Measurements from ENCODE around the gene SMC1B. TPM values are rescaled to one million over a fixed set of nuclear protein-coding genes. Genes with fewer than 3 reads are reported as not detected.
A peak's percentile ranks its signal among the peaks of the same experiment; 100 is the strongest.
"Not testable (repeated sequence)": the region's sequence is repeated elsewhere in the genome, so short reads cannot be mapped to it uniquely, and the experiment has no call there.

Gene SMC1B
- total RNA-seq, 4 donors from 2014 or later: 0.13 TPM; not detected in 3

DNA sequence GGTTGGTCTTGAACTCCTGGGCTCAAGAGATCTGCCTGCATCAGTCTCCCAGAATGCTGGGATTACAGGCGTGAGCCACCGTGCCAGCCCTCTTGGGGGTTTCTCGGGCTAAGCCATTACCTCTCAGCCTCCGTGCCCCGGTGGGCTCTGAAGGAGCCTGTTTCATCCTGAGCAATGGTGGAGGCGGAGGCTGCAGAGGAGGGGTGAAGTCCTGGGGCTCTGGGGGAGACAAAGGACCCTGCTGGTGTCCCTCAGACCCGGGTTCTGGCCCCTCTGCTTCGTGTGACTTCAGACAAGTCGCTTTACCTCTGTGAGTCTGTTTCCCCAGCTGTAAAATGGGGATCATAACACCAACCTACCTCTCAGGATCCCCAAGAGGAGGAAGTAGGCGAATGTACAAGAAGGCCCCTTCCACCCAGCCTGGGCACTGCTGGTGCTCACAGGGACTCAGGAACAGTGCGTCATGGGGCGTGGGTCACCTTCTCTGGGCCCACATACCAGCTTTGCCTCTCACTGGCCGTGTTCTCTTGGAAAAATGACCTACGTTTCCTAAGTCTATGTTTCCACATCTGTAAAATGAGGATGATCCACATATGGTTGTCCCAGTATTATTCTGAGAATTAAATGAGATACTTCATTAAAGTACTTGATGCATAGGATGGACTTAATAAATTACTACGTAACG, 36.8 kb upstream of the SMC1B start:
- intact Hi-C loops (cut with DNase I): loop anchor here (5.0 kb wide), 1 partner anchor 52 kb away; the partner anchor contains the start of gene FBLN1
- Histone ChIP-seq H3K9me3 (no peaks in the 10 kb centered on the region), H3K36me3 (no peaks in the 10 kb centered on the region), H3K4me1 (peaks cover 0 to 56% (median 33%) of the 10 kb centered on the region in 4 donors), H3K4me3 (no peak overlapping the region), H3K27ac (replicated peaks in 1 of 4) (peak overlapping the region; percentile 58 to 80 (median 67)), H3K27me3 (peaks cover 0 to 8% (median 0%) of the 10 kb centered on the region in 4 donors)
- 79% methylated on average over 7 of the region's 16 CpGs for WGBS
- no peak for TF ChIP-seq POLR2A (IDR thresholded peaks at IDR 0.05; ENCODE audit: low read depth)
- no peak for TF ChIP-seq EP300 (IDR thresholded peaks at IDR 0.05)
- no peak for TF ChIP-seq POLR2AphosphoS5 (IDR thresholded peaks at IDR 0.05)
- TF ChIP-seq, protein P1, sequence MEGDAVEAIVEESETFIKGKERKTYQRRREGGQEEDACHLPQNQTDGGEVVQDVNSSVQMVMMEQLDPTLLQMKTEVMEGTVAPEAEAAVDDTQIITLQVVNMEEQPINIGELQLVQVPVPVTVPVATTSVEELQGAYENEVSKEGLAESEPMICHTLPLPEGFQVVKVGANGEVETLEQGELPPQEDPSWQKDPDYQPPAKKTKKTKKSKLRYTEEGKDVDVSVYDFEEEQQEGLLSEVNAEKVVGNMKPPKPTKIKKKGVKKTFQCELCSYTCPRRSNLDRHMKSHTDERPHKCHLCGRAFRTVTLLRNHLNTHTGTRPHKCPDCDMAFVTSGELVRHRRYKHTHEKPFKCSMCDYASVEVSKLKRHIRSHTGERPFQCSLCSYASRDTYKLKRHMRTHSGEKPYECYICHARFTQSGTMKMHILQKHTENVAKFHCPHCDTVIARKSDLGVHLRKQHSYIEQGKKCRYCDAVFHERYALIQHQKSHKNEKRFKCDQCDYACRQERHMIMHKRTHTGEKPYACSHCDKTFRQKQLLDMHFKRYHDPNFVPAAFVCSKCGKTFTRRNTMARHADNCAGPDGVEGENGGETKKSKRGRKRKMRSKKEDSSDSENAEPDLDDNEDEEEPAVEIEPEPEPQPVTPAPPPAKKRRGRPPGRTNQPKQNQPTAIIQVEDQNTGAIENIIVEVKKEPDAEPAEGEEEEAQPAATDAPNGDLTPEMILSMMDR (IDR thresholded peaks at IDR 0.05): no peak
- no peak for DNase-seq (ENCODE audit: extremely low spot score)

DNA sequence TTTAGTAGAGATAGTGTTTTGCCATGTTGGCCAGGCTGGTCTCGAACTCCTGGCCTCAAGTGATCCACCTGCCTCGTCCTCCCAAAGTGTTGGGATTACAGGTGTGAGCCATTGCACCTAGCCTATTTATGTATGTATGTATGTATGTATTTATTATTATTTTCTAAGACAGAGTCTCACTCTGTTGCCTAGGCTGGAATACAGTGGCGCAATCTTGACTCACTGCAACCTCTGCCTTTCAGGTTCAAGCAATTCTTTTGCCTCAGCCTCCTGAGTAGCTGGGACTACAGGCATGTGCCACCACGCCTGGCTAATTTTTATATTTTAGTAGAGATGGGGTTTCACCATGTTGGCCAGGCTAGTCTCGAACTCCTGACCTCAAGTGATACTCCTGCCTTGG, 36.0 kb upstream of the SMC1B start:
- peak overlapping the region in 3 of 4 donors; percentile 58 to 80 (median 70) for H3K27ac ChIP-seq (replicated peaks in 1 of 4)

DNA sequence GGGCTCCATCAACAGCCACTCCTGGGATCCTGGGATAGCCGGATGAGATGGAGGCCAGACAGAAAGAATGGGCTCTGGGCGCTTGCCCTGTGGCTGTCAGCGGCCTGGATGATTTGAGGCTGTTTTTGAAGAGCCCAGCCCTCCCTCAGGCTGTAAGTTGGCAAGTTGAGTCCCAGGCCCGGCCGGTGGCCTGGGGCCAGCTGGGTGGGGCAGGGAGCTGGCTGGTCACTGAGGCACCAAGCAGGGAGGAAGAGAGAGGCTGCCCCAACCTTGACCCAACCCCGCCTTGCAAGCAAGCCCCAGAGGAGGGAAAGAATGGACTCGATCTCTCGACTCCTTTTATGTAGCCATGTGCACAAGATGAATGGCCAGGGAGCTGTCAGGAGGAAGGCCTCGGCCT, 35.0 kb upstream of the SMC1B start:
- H3K36me3 ChIP-seq: no peaks in the 10 kb centered on the region
- intact Hi-C loops (cut with DNase I): no loop called here
- H3K27ac ChIP-seq (replicated peaks in 1 of 4): peak overlapping the region in 2 of 4 donors; percentile 19 to 80
- peaks cover 0 to 56% (median 33%) of the 10 kb centered on the region in 4 donors for H3K4me1 ChIP-seq
- DNase-seq (ENCODE audit: extremely low spot score): peak; percentile 95
- no peak overlapping the region for H3K4me3 ChIP-seq
- no peaks in the 10 kb centered on the region for H3K9me3 ChIP-seq
- H3K27me3 ChIP-seq: peaks cover 0 to 8% (median 0%) of the 10 kb centered on the region in 4 donors
- WGBS: 93% methylated on average over 7 of the region's 9 CpGs
- TF ChIP-seq POLR2A (IDR thresholded peaks at IDR 0.05; ENCODE audit: low read depth): no peak
- TF ChIP-seq EP300 (IDR thresholded peaks at IDR 0.05): no peak
- TF ChIP-seq, protein P1 (IDR thresholded peaks at IDR 0.05): no peak
- TF ChIP-seq POLR2AphosphoS5 (IDR thresholded peaks at IDR 0.05): peak; percentile 13 to 25

More for the DNA sequence above, 36.0 kb upstream of the SMC1B start:
- WGBS: 94% methylated on average over 5 of the region's 5 CpGs
- H3K36me3 ChIP-seq; intact Hi-C loops (cut with DNase I); DNase-seq (ENCODE audit: extremely low spot score); H3K27me3 ChIP-seq; H3K4me3 ChIP-seq; H3K9me3 ChIP-seq: not testable (repeated sequence)
- H3K4me1 ChIP-seq: peaks cover 0 to 56% (median 33%) of the 10 kb centered on the region in 4 donors

DNA sequence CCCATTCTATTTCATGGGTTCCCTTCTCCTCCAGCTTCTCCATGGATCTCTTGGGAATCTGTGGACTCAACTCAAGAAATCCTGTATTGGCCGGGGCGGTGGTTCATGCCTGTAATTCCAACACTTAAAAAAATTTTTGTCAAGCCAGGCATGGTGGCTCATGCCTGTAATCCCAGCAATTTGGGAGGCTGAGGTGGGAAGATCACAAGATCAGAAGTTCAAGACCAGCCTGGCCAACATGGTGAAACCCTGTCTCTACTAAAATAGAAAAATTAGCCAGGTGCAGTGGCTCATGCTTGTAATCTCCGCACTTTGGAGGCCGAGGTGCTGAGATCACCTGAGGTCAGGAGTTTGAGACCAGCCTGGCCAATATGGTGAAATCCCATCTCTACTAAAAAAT, 34.2 kb upstream of the SMC1B start:
- H3K9me3 ChIP-seq; H3K27ac ChIP-seq (replicated peaks in 1 of 4); H3K27me3 ChIP-seq; intact Hi-C loops (cut with DNase I); H3K36me3 ChIP-seq; DNase-seq (ENCODE audit: extremely low spot score); H3K4me3 ChIP-seq: not testable (repeated sequence)
- H3K4me1 ChIP-seq: peaks cover 0 to 48% (median 27%) of the 10 kb centered on the region in 4 donors
- WGBS: 86% methylated on average over 4 of the region's 4 CpGs

DNA sequence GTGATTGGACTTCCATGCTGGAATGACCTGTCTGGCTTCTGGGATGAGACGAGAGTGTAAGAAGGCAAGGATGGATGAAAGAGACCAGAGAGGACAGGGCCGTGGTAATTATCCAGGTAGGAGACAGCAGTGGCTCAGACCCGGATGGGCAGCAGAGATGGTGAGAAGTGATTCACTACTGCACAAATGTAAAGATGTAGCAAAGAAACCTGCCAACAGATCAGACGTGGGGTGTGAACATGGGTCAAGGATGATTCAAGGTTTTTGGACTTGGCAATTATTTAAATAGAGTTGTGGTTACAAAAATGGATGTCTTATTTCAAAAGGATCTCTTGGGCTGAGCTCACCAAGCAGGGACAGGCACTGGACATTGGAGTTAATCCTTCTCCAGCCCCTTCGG, 32.8 kb upstream of the SMC1B start:
- no peaks in the 10 kb centered on the region for H3K9me3 ChIP-seq
- no peak for DNase-seq (ENCODE audit: extremely low spot score)
- no peak overlapping the region for H3K27ac ChIP-seq (replicated peaks in 1 of 4)
- H3K4me3 ChIP-seq: no peak overlapping the region
- H3K4me1 ChIP-seq: peaks cover 0 to 38% (median 19%) of the 10 kb centered on the region in 4 donors
- H3K27me3 ChIP-seq: no peaks in the 10 kb centered on the region
- 85% methylated on average over 5 of the region's 5 CpGs for WGBS
- intact Hi-C loops (cut with DNase I): no loop called here
- no peaks in the 10 kb centered on the region for H3K36me3 ChIP-seq
- TF ChIP-seq POLR2A (IDR thresholded peaks at IDR 0.05; ENCODE audit: low read depth): no peak

DNA sequence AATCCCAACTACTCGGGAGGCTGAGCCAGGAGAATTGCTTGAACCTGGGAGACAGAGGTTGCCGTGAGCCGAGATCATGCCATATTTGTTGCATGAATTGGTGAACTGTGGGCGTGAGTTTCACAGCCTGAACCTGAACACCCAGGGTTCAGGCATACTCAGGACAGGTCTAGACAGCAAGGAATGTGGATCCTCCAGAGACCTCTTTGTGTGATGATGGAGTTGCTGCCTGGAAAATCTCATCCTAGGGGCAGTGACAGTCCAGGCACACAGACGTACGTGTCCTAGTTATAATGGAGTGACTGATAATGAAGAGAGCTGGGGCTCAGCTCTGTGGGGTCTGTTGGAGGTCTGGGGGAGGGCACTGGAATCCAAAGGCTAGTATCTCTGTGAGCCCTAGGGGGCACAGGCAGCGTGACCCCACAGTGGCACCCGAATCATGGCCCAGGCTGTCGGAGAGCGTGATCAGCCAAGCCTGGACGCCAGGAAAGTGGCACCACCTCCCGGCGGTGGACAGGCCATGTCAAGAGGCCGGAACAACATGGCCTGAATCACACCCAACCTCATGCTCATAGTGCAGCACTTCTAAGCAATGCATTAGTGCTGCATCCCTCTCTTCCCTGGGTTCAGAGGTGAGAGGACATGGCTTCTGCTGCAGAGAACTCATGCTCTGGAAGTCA, 31.8 kb upstream of the SMC1B start:
- Histone ChIP-seq H3K4me1 (peaks cover 0 to 32% (median 15%) of the 10 kb centered on the region in 4 donors), H3K27me3 (no peaks in the 10 kb centered on the region), H3K4me3 (no peak overlapping the region), H3K9me3 (no peaks in the 10 kb centered on the region), H3K27ac (replicated peaks in 1 of 4) (no peak overlapping the region), H3K36me3 (no peaks in the 10 kb centered on the region)
- intact Hi-C loops (cut with DNase I): no loop called here
- TF ChIP-seq EP300 (IDR thresholded peaks at IDR 0.05) (no peak), POLR2AphosphoS5 (IDR thresholded peaks at IDR 0.05) (no peak), POLR2A (IDR thresholded peaks at IDR 0.05; ENCODE audit: low read depth) (no peak)
- TF ChIP-seq, protein P1 (IDR thresholded peaks at IDR 0.05): no peak
- DNase-seq (ENCODE audit: extremely low spot score): no peak
- 92% methylated on average over 12 of the region's 14 CpGs for WGBS

Data from esophagus muscularis mucosa (tissue), 4 donors.